NCI-H446 treated with DMSO at 0.1 percent for 48 hours (cell line): ENCODE results near the gene CHL1.
A peak's percentile ranks its signal among the peaks of the same experiment; 100 is the strongest.
"Not testable (repeated sequence)": the region's sequence is repeated elsewhere in the genome, so short reads cannot be mapped to it uniquely, and the experiment has no call there.

ENCODE experiments used
- DNase-seq: peaks from one replicate; lab custom pipeline; 2025; lab: John Stamatoyannopoulos, UW

CHL1 gene

DNA sequence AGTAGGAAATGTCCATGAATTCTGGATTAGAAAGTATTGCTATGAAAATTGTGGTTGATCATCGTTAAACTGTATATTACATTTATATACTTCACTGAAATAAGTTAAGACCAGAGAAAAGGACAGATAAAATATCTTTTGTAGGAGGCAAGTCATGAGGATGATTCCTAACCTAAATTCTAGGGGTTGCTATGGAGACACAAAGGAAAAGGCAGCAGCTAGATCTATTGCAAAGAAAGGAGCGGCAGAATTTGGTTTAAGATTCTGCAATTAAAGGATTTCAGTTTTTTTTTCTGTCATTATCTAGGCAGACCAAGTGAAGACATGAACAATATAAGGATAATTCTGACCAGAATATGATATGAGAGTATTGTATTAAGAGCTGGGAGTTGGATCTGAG is 136.1 kb downstream of the CHL1 start:
- no peak for DNase-seq

DNA sequence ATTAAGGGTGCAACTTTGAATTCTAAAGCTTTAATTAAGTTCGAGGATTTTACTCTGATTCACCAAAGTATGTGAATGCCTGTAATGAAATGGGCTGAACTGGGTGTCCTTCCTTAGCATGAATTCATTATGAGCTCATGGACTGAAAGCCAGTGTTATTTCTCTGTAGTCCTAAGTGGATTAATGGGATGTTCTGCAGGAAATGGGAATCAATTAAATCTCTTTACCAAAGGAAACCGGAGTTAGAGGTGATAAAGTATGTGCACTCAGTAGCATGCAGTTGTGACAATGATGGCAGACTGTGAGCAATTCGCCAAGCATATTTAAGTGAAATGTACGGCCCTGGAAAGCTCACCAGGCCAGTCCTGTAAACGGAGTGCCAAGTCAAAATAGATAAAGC is 138.7 kb downstream of the CHL1 start:
- DNase-seq, result no peak

GRCh38 chr3:339351-339750 is 142.8 kb downstream of the CHL1 start:
- DNase-seq, result no peak

DNA sequence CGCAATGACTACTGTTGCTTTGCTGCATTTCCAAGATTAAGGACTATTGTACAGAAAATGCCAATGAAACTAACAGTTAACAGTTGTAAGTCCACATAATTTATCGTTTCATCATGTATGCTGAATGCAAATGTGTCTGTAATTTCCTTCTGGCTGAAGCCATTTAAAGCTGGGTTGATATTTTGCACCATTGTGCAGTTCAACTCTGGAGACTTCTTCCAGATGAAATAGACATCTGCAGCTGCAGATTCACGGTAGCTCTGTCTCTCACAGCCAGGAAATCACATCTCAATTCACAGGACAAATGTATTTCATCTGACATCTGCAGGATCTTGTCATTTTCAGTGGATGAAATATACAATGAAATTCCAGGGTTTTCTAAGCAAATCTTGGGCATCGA is 145.4 kb downstream of the CHL1 start:
- DNase-seq, result no peak

- no peak for DNase-seq
Observed at GRCh38 chr3:346186-346585, 149.6 kb downstream of the CHL1 start.

DNA sequence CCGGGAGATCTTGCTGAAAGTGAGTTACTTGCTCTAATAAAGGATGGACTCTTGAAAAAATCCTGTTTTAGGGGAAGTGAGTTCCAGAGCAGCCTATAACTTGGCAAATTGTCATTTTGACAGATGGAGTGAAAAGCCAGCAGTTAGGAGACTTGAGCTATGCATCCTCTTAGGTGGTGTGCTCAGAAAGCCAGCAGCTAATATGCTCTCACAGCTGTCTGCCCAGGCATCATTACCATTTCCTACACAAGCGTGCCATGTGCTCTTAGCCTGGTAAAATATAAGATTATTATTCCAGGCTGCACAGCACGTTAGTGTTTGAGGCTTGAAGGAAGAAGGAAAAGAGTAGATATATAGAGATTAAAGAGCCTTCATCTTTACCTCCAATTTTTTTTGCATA is 151.0 kb downstream of the CHL1 start:
- DNase-seq, result no peak

- no peak for DNase-seq
Observed at GRCh38 chr3:350871-351371, 154.4 kb downstream of the CHL1 start.

GRCh38 chr3:352599-352998 is 156.0 kb downstream of the CHL1 start:
- no peak for DNase-seq

DNA sequence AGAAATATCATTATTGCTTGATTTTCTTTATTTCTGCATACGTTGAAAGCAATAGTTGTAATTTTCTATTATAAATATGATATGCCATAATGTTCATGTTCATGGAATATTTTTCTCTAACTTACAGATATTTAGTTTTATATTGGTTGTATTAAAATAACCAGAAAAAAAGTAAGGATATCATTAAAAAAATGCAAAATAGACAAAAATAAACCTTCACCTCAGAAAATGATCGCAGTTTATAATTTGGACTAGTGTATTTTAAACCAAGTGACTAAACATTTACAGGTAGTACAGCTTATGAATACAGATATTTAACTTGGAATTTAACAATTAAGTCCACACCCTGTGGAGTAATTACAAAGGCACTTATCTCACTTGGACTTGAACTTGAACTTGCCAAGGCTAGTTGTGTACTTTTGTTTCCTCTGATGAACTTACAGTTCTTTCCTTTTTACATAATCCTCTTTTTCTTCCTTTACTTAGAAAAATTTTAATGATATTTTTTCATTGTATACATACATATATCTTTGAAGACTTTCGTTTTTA is 156.7 kb downstream of the CHL1 start:
- DNase-seq, result no peak

- DNase-seq, result peak; percentile 4
Observed at GRCh38 chr3:354432-354831, 157.9 kb downstream of the CHL1 start.

- no peak for DNase-seq
Observed at GRCh38 chr3:355622-356021, 159.1 kb downstream of the CHL1 start.

DNA sequence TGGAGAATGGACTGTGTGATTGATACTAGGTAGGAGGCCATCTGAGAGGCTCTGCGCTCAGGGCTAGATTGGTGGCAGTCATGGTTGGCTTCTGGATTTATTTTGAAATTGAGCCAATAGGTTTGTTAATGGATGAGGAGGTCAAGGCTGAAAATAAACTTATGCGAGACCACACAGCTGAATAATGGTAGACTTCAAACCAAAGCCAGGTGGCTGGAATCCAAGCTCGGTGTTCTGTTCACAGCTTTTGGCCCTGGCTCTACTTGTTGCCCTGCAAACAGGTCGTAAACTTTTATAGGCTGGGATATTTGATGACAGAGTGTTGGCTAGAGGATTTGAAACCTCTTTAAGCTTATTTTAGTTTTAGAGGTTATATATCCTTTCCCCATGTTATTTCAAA is 160.4 kb downstream of the CHL1 start:
- DNase-seq, result no peak

DNA sequence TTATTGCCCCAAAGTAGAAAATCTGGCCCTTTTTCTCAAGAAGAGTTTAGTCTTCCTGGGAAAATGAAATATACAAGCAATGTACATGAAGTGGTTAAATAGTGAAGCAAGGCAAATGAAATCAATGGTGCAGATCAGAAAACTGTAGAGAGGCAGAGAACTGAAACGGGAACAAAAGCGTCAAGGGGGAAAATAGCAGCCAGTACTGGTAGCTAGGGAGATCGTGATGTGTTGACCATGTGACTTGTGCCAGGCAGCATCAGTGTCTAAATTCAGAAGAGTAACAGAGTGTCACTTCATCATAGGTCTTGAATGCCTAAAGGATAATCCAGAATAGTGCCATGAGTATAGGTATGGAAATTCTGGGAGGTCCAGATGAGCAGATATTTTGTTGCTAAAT is 163.1 kb downstream of the CHL1 start:
- no peak for DNase-seq

DNA sequence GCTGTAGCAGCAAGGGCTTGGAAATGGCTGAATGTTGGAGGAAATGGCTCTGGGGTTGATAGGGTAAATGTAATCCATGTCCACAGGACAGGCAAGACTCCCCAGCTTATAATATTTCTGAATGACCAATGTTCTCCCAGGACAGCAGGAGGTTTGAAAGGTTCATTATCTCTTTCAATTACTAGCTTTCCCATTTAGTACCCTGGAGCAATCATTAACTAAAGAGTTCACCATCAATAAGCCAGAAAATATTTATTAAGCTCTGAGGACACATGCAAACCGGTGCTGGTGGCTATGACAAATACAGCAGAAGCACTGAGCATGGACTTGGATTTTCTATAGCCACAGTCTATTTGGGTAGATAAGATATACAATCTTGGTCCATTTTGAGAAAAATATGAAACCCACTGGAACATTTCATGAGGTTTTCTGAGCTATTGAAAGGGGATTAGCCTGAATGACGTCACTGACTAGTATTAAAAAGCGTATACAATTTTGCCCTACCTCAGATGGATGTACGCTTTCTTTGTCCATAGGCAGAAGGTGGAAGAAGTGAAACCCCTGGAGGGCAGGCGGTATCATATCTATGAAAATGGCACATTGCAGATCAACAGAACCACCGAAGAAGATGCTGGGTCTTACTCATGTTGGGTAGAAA is 166.2 kb downstream of the CHL1 start:
- DNase-seq, result no peak

DNA sequence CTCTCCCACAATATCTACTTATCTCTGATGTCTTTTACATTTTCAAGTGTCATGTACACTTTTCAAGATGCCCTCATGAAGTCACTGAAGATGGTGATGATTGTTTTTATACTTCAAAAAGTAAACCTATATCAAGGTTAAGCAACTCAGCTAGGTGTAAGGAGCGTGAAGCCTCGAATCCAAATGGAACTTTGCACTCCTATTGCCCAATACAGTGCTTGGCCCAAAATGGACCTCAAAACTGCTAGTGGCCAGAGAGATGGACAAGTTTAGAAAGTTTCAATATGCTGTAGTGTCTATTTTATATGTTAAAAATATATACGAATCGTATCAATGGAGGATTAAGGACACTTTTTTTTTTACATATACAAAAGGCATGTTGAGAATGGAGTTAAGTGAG is 167.7 kb downstream of the CHL1 start:
- no peak for DNase-seq

GRCh38 chr3:365268-365667 is 168.7 kb downstream of the CHL1 start:
- no peak for DNase-seq

GRCh38 chr3:366253-366652 is 169.7 kb downstream of the CHL1 start:
- not testable (repeated sequence) for DNase-seq

DNA sequence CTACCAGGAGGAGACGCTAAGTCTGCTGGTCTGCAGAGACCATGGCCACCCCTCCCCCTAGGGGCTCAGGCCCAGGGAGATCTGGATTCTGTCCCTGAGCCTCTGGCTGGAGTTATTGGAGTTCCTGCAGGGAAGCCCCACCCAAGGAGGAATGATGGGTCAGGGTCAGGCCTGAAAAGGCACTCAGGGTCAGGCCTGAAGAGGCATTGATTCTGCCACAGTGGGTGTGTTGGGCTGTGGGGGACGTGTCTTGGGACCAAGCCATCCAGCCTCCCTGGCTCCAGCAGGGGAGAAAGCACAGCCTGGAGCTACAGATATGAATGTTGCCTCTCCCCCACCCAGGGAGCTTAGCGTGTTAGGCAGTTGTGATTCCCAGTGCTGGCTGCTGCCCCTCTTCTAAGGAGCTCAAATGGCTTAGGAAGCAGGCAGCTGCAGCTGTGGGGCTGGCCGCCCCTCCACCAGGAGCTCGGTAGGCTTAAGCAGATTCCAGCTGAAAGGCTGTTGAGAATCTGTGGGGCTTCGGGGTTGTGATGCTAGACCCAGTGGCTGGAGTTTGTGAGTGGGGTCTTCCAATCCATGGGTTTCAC is 176.7 kb downstream of the CHL1 start:
- DNase-seq, result no peak

GRCh38 chr3:374459-374858 is 177.9 kb downstream of the CHL1 start:
- DNase-seq, result no peak

GRCh38 chr3:377158-377561 is 180.6 kb downstream of the CHL1 start:
- DNase-seq, result peak; percentile 5

GRCh38 chr3:380801-381200 is 184.2 kb downstream of the CHL1 start:
- DNase-seq, result no peak

- DNase-seq, result no peak
Observed at GRCh38 chr3:385151-385550, 188.6 kb downstream of the CHL1 start.

GRCh38 chr3:394775-395174 is 198.2 kb downstream of the CHL1 start:
- DNase-seq, result no peak

GRCh38 chr3:396293-396692 is 199.7 kb downstream of the CHL1 start:
- no peak for DNase-seq
